ENCODE results near the gene STYXL1.

Gene STYXL1

GRCh38 chr7:75977743-75978142, 70.1 kb downstream of the STYXL1 start:
- TF ChIP-seq, protein P1, sequence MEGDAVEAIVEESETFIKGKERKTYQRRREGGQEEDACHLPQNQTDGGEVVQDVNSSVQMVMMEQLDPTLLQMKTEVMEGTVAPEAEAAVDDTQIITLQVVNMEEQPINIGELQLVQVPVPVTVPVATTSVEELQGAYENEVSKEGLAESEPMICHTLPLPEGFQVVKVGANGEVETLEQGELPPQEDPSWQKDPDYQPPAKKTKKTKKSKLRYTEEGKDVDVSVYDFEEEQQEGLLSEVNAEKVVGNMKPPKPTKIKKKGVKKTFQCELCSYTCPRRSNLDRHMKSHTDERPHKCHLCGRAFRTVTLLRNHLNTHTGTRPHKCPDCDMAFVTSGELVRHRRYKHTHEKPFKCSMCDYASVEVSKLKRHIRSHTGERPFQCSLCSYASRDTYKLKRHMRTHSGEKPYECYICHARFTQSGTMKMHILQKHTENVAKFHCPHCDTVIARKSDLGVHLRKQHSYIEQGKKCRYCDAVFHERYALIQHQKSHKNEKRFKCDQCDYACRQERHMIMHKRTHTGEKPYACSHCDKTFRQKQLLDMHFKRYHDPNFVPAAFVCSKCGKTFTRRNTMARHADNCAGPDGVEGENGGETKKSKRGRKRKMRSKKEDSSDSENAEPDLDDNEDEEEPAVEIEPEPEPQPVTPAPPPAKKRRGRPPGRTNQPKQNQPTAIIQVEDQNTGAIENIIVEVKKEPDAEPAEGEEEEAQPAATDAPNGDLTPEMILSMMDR (IDR thresholded peaks at IDR 0.05; ENCODE audit: insufficient read depth, low read length, missing control alignments), result no peak
- no peak for DNase-seq (ENCODE audit: low read depth, low spot score)
- ChIA-PET POLR2A (no interaction called here), CTCF (no interaction called here)
- H3K4me3 ChIP-seq (ENCODE audit: low read depth, low read length), result no peak overlapping the region

DNA sequence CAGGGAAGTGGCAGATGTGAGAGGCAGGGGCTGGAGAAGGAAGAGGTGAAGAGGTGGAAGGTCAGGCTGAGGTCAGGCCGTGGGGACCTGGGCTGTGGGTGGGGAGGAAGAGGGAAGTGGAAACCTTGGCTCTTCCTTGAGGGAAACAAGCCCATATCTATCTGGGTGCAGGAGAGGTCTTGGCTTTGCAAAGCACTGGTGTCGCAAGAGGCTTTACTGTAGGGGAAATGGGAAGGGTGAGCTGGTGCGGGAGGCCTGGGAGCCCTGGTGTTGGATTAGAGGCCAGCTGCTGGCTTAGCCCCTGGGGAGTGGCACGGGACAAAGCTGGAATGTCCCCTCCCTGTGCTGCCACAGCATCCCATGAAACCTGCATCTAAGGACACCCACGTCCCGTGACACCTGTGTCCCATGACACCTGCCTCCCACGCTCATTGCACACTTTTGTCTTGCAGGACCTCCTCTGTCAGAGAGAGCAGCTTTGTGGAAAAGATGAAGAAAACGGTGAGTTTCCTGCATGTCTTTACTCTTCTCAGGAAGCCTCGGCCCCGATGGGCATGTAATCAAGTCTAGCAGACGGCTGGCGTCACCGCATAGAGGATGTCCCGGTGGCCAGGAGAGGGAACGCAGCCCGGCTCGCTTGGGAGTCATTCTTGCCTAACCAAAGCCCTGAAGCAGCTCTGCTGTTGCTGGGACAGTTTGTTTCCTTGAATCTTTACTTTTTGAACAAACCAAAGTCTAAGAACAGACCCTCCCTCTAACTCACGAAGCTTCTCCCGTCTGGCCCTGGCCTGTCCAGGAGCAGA, 75.6 kb downstream of the STYXL1 start:
- TF ChIP-seq, protein P1 (IDR thresholded peaks at IDR 0.05; ENCODE audit: insufficient read depth, low read length, missing control alignments), result no peak
- DNase-seq (ENCODE audit: low read depth, low spot score), result no peak
- ChIA-PET POLR2A (interaction anchor here (0.6 to 0.7 kb wide), 2 partner anchors 48 to 78 kb away, joined by 3 read pairs; no protein-coding TSS in a partner anchor), CTCF (no interaction called here)
- no peak overlapping the region for H3K4me3 ChIP-seq (ENCODE audit: low read depth, low read length)

- H3K4me3 ChIP-seq (ENCODE audit: low read depth, low read length), result no peak overlapping the region
- ChIA-PET CTCF (no interaction called here), POLR2A (no interaction called here)
- TF ChIP-seq, protein P1 (IDR thresholded peaks at IDR 0.05; ENCODE audit: insufficient read depth, low read length, missing control alignments), result no peak
- no peak for DNase-seq (ENCODE audit: low read depth, low spot score)
Measured at GRCh38 chr7:75971309-75971960, 76.4 kb downstream of the STYXL1 start.

DNA sequence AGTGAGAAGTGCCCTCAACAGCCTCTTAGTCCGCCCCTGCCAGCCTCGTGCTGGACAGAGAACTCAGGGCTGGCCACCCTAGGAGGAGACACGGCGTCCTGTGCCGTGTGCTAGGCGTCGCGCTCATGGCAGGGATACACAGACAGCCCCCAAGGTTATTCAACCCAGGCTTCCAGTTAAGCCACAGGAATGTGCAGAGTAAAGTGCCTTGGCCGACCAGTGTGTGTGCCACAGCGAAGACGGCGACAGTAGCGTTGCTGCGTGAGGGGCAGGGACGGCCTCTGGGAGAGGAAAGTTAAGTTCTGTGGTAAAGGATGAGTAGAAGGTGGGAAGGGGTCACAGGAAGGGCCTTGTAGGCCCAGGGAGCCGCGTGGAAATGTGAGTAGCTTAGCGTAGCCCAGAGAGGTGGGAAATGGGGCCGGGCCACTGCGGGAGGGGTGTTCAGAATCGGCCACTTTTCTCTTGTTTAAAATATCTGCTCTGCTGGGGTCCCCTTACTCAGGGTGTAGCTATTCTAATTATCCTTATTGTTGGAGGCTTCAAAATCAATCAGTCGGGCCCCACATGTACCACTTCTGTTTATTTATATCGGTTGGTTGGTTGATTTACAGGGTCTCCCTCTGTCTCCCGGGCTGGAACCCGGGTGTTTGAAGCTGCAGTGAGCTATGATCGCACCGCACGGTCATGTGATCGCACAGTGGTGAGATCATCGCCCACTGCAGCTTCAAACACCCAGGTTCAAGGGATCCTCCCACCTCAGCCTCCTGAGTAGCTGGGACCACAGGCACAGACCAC, 77.9 kb downstream of the STYXL1 start:
- ChIA-PET CTCF (interaction anchor here (1.0 kb wide), 1 partner anchor 104 kb away, joined by 3 read pairs; no protein-coding TSS in a partner anchor), POLR2A (no interaction called here)
- DNase-seq (ENCODE audit: low read depth, low spot score), result no peak
- H3K4me3 ChIP-seq (ENCODE audit: low read depth, low read length), result no peak overlapping the region
- TF ChIP-seq, protein P1 (IDR thresholded peaks at IDR 0.05; ENCODE audit: insufficient read depth, low read length, missing control alignments), result no peak

DNA sequence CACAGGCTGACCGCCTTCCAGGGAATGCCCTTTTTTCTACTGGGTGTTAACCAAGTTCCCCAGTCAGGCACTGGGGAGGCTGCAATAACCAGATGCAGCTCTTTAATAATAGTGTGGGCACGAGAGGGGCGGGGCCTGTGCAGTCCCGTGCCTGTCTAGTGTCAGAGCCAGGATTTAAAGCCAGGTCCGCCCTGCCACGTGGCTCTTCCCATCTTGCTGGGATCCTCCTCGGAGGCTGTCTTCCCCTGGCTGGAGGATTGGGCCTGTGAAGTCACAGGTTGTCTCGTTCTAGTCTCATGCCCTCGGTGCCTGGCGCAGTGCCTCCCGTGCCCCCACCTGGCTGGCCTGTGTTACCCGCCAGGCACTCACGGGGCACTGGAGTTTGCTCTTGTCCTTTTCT, 78.6 kb downstream of the STYXL1 start:
- no peak overlapping the region for H3K4me3 ChIP-seq (ENCODE audit: low read depth, low read length)
- ChIA-PET POLR2A (no interaction called here), CTCF (no interaction called here)
- TF ChIP-seq, protein P1 (IDR thresholded peaks at IDR 0.05; ENCODE audit: insufficient read depth, low read length, missing control alignments), result no peak
- no peak for DNase-seq (ENCODE audit: low read depth, low spot score)

GRCh38 chr7:75968561-75969001, 79.2 kb downstream of the STYXL1 start:
- no peak for DNase-seq (ENCODE audit: low read depth, low spot score)
- CTCF ChIA-PET, result no interaction called here
- H3K4me3 ChIP-seq (ENCODE audit: low read depth, low read length), result no peak overlapping the region
- POLR2A ChIA-PET, result no interaction called here
- TF ChIP-seq, protein P1 (IDR thresholded peaks at IDR 0.05; ENCODE audit: insufficient read depth, low read length, missing control alignments), result no peak
